PC-3 (cell line): ENCODE measurements around the gene STAT4. TPM values are rescaled to one million over a fixed set of nuclear protein-coding genes. Genes with fewer than 3 reads are reported as not detected.

Source experiments
- ATAC-seq: fragments of 200-7000 bp; cut with Tn5 transposase; 2 replicates; pipeline ENCODE4 v1.9.1; 2020; ENCODE audit warnings: mild to moderate bottlenecking, moderate library complexity
- BruUV-seq: library from RNA; stranded (reverse); fragments of 400-500 nt; replicated peaks from 2 replicates; lab custom pipeline; 2021; lab: Mats Ljungman, UMichigan
- CTCF ChIA-PET: fragments of 300-600 bp; sonication (Branson Sonifier 250); formaldehyde crosslinking; loops from one replicate; lab custom pipeline; 2022; ENCODE audit warnings: antibody characterized with exemption; lab: Charles Lee
- POLR2A ChIA-PET: fragments of 300-600 bp; sonication (Branson Sonifier 250); formaldehyde crosslinking; loops from one replicate; lab custom pipeline; 2022; ENCODE audit warnings: antibody characterized with exemption; ENCODE audit not compliant: unreplicated experiment; lab: Charles Lee
- DNase-seq: peaks from one replicate; pipeline ENCODE4 v3.0.0-alpha.2; 2015
- H2AFZ ChIP-seq: fragments of 300-600 bp; sonication (generic); 2 replicates; pipeline ENCODE4 v1.6.0; 2016; ENCODE audit warnings: antibody characterized with exemption, low read length
- H3F3A ChIP-seq: fragments of 300-600 bp; sonication (generic); one replicate; pipeline ENCODE4 v1.6.0; 2017; ENCODE audit warnings: antibody characterized with exemption, low read length, control low read depth, mild to moderate bottlenecking; ENCODE audit not compliant: unreplicated experiment
- H3K27ac ChIP-seq: fragments of 300-600 bp; sonication (generic); 2 replicates; pipeline ENCODE4 v1.5.1; 2016; ENCODE audit warnings: mild to moderate bottlenecking, low read length
- H3K27me3 ChIP-seq: fragments of 300-600 bp; sonication (generic); 2 replicates; pipeline ENCODE4 v1.6.1; 2016; ENCODE audit warnings: low read length, mixed read lengths
- H3K36me3 ChIP-seq: fragments of 300-600 bp; sonication (generic); 2 replicates; pipeline ENCODE4 v1.6.1; 2016; ENCODE audit warnings: low read depth, mixed run types, low read length, mixed read lengths
- H3K4me1 ChIP-seq: fragments of 300-600 bp; sonication (generic); 2 replicates; pipeline ENCODE4 v1.5.1; 2016; ENCODE audit warnings: low read length; ENCODE audit not compliant: insufficient read depth
- H3K4me2 ChIP-seq: fragments of 300-600 bp; sonication (generic); 2 replicates; pipeline ENCODE4 v1.6.0; 2016; ENCODE audit warnings: low read length
- H3K4me3 ChIP-seq: fragments of 300-600 bp; sonication (generic); 2 replicates; pipeline ENCODE4 v1.5.1; 2016; ENCODE audit warnings: mild to moderate bottlenecking, low read length, mixed read lengths
- H3K79me2 ChIP-seq: fragments of 300-600 bp; sonication (generic); 2 replicates; pipeline ENCODE4 v1.6.1; 2017; ENCODE audit warnings: low read length, mixed read lengths
- H3K9ac ChIP-seq: fragments of 300-600 bp; sonication (generic); 2 replicates; pipeline ENCODE4 v1.6.0; 2016; ENCODE audit warnings: mild to moderate bottlenecking, low read length
- H3K9me2 ChIP-seq: fragments of 300-600 bp; sonication (generic); replicated peaks from 2 replicates; pipeline ENCODE4 v1.6.1; 2016; ENCODE audit warnings: mixed run types, low read length, mixed read lengths
- H3K9me3 ChIP-seq: fragments of 300-600 bp; sonication (generic); 2 replicates; pipeline ENCODE4 v1.6.1; 2016; ENCODE audit warnings: low read length, mixed read lengths
- H4K20me1 ChIP-seq: fragments of 300-600 bp; sonication (generic); 2 replicates; pipeline ENCODE4 v1.6.1; 2016; ENCODE audit warnings: low read length, mixed read lengths
- CTCF ChIP-seq: fragments of 300-600 bp; sonication (generic); conservative IDR thresholded peaks from 2 replicates; pipeline ENCODE4 v1.5.1; 2017; ENCODE audit warnings: antibody characterized with exemption, low read depth, mild to moderate bottlenecking, low read length
- EZH2 ChIP-seq: fragments of 300-600 bp; sonication (generic); IDR thresholded peaks from one replicate; pipeline ENCODE4 v1.6.1; 2017; ENCODE audit warnings: antibody characterized with exemption, mild to moderate bottlenecking, low read length; ENCODE audit not compliant: unreplicated experiment
- EZH2phosphoT487 ChIP-seq: fragments of 300-600 bp; sonication (generic); IDR thresholded peaks from 2 replicates; pipeline ENCODE4 v1.6.1; 2018; ENCODE audit warnings: mild to moderate bottlenecking, antibody characterized with exemption, low read length, borderline replicate concordance
- intact Hi-C: fragments of 100-400 bp; cut with micrococcal nuclease; formaldehyde crosslinking; loops from 2 replicates; pipeline ENCODE4 v1.9.0; 2023
- total RNA-seq: library from RNA; depleted of rRNA; stranded (reverse); fragments of >200 nt; gene quantifications from 2 replicates; pipeline ENCODE4 v1.2.3, GENCODE V29; 2014

The STAT4 gene
- total RNA-seq, 1 experiment from 2014 or later = 1.6 TPM

DNA sequence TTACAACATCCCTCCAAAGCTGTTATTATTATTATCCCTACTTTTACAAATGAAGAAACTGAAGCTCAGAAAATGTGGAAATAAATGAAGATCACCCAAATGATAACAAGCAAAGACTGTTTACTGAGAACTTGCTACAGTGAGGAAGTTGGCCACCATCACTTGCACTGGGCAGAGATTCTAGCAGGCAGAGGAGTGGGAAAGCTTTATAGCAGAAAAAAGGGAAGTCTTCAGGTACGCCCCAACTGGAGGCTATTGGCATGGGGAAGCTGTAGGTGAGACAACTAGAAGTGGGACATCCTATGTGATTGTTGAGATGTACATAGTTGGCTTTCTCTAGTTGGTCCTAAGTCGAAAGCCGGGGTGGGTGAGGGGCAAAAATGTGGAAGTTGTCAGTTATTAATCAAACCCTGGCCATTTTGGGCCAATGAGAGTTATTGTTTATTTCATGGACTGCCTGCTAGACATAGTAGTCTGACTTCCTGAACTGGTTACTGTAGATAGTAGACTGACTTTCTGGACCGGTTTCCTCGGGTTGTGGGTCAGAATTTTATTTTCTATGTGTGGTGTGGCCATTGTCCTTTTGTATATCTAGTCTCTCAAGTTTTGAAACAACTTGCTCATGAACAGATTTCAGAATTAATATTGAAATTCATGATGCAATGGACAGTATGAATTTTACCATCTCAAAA, 40.2 kb upstream of the STAT4 start:
- H3K9me3 ChIP-seq = no peaks in the 10 kb centered on the region
- ChIA-PET POLR2A (no interaction called here), CTCF (no interaction called here)
- H3K27ac ChIP-seq = no peak overlapping the region
- DNase-seq = no peak
- H3K9ac ChIP-seq = no peak overlapping the region
- ATAC-seq = no peak
- no peak overlapping the region for H2AFZ ChIP-seq
- no peaks in the 10 kb centered on the region for H3K36me3 ChIP-seq
- H3F3A ChIP-seq = no peaks in the 10 kb centered on the region
- intact Hi-C loops = no loop called here
- H3K79me2 ChIP-seq = no peaks in the 10 kb centered on the region
- H3K4me2 ChIP-seq = no peak overlapping the region
- H4K20me1 ChIP-seq = no peaks in the 10 kb centered on the region
- no peak overlapping the region for H3K4me3 ChIP-seq
- no peaks in the 10 kb centered on the region for H3K9me2 ChIP-seq
- BruUV-seq = no TSS peak
- H3K27me3 ChIP-seq = no peaks in the 10 kb centered on the region
- TF ChIP-seq CTCF (no peak), EZH2phosphoT487 (no peak), EZH2 (no peak)
- peaks cover 22% of the 10 kb centered on the region for H3K4me1 ChIP-seq

DNA sequence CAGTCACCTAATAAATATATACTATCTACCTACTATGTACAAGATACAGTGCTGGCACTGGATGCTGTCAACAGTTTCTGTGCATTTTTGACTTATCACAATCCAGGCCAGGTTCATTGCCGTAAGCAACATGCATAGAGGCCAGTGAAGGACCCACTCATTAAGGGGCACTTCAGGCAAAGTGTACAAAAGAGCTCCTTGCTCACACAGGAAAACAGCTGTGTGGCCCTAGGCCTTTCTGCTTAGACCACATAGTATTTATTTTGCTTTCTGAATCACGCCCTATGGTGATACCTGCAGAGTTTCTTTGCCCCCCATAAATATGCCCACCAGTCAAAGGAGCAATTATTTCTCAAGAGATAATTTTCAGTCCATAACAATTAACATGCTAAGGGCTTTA, 39.6 kb upstream of the STAT4 start:
- DNase-seq = no peak
- ATAC-seq = no peak
- H3K4me3 ChIP-seq = no peak overlapping the region
- H4K20me1 ChIP-seq = no peaks in the 10 kb centered on the region
- no peak overlapping the region for H2AFZ ChIP-seq
- H3K27ac ChIP-seq = no peak overlapping the region
- peaks cover 21% of the 10 kb centered on the region for H3K4me1 ChIP-seq
- H3F3A ChIP-seq = no peaks in the 10 kb centered on the region
- no peak overlapping the region for H3K9ac ChIP-seq
- H3K9me2 ChIP-seq = no peaks in the 10 kb centered on the region
- TF ChIP-seq CTCF (no peak), EZH2 (no peak), EZH2phosphoT487 (no peak)
- ChIA-PET POLR2A (no interaction called here), CTCF (interaction anchor here (0.6 kb wide), 1 partner anchor 28 kb away, joined by 3 read pairs; no protein-coding TSS in a partner anchor)
- intact Hi-C loops = no loop called here
- H3K9me3 ChIP-seq = no peaks in the 10 kb centered on the region
- no peak overlapping the region for H3K4me2 ChIP-seq
- no peaks in the 10 kb centered on the region for H3K36me3 ChIP-seq
- no peaks in the 10 kb centered on the region for H3K27me3 ChIP-seq
- H3K79me2 ChIP-seq = no peaks in the 10 kb centered on the region
- BruUV-seq = no TSS peak

- DNase-seq (peak; percentile 29), ATAC-seq (no peak)
- Histone ChIP-seq H3K27me3 (no peaks in the 10 kb centered on the region), H3K36me3 (no peaks in the 10 kb centered on the region), H3K9ac (no peak overlapping the region), H3K9me3 (no peaks in the 10 kb centered on the region), H3K27ac (no peak overlapping the region), H2AFZ (0 out of 2 replicates have a peak overlapping the region, but pooled peaks have one; percentile 4), H3K4me3 (no peak overlapping the region), H4K20me1 (no peaks in the 10 kb centered on the region), H3K4me1 (peaks cover 10% of the 10 kb centered on the region; the same call in 1 of the 2 replicates), H3K4me2 (peak overlapping the region; percentile 55), H3K79me2 (no peaks in the 10 kb centered on the region), H3F3A (no peaks in the 10 kb centered on the region), H3K9me2 (no peaks in the 10 kb centered on the region)
- CTCF ChIA-PET = no interaction called here
- intact Hi-C loops = no loop called here
- POLR2A ChIA-PET = interaction anchor here (0.6 kb wide), 1 partner anchor 57 kb away, joined by 3 read pairs; no protein-coding TSS in a partner anchor
- BruUV-seq = no TSS peak
- TF ChIP-seq EZH2 (no peak), CTCF (no peak), EZH2phosphoT487 (no peak)
Measured at GRCh38 chr2:191189112-191189635, 38.4 kb upstream of the STAT4 start.
